LNCaP clone FGC (cell line): ENCODE measurements around the gene CASTOR2.

Experiments
- DNase-seq: peaks from one replicate; pipeline ENCODE4 v3.0.0-alpha.2; 2011; ENCODE audit warnings: low read depth
- H3K4me3 ChIP-seq: 2 replicates; pipeline ENCODE4 v1.5.1; 2011; ENCODE audit warnings: mild to moderate bottlenecking, low read depth, low read length, control low read depth
- TF ChIP-seq, protein P1 (sequence below): IDR thresholded peaks from 2 replicates; pipeline ENCODE4 v1.5.1; 2012; ENCODE audit warnings: mild to moderate bottlenecking; ENCODE audit not compliant: control insufficient read depth, insufficient read depth; ENCODE audit errors: extremely low read depth

Gene CASTOR2

GRCh38 chr7:75040512-75040911, 76.0 kb downstream of the CASTOR2 start:
- TF ChIP-seq, protein P1, sequence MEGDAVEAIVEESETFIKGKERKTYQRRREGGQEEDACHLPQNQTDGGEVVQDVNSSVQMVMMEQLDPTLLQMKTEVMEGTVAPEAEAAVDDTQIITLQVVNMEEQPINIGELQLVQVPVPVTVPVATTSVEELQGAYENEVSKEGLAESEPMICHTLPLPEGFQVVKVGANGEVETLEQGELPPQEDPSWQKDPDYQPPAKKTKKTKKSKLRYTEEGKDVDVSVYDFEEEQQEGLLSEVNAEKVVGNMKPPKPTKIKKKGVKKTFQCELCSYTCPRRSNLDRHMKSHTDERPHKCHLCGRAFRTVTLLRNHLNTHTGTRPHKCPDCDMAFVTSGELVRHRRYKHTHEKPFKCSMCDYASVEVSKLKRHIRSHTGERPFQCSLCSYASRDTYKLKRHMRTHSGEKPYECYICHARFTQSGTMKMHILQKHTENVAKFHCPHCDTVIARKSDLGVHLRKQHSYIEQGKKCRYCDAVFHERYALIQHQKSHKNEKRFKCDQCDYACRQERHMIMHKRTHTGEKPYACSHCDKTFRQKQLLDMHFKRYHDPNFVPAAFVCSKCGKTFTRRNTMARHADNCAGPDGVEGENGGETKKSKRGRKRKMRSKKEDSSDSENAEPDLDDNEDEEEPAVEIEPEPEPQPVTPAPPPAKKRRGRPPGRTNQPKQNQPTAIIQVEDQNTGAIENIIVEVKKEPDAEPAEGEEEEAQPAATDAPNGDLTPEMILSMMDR = no peak
- DNase-seq = no peak
- H3K4me3 ChIP-seq = no peak overlapping the region

- no peak overlapping the region for H3K4me3 ChIP-seq
- TF ChIP-seq, protein P1 = no peak
- no peak for DNase-seq
Measured at GRCh38 chr7:75042286-75042685, 77.8 kb downstream of the CASTOR2 start.

DNA sequence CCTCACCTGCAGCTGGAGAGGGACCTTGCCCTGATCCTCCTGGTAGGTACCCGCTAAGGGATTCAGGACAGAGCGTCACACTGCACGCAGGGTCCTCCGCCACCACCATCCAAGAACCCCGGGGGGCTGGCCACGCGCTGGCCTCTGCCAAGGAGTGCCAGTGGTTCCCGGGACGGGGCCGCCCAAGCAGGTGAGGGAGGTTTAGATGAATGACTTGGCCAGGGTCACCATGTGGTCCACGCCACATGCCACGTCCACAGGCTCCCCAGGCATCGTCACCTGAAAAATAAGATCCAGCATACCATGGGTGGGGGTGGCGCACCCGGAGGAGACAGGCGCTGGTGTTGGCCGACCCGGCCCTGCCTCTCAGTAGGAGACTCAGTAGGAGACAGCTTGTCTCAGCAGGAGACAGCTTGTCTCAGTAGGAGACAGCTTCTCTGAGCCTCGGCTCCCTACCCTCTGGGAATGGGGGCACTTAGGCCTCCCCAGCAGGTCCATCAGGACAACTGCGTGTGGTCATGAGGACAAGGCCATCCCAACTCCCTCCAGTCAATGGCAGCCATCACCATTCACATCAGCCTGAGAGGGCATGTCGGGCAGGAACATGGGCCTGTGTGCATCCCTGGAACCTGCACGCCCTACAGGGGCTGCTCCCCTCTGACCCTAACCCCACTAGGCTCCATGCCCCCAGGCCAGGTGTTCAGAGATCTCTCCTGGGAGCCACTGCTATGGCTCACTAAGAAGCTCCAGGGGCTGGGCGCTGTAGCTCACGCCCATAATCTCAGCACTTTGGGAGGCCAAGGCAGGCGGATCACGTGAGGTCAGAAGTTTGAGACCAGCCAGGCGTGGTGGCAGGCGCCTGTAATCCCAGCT, 78.6 kb downstream of the CASTOR2 start:
- DNase-seq = no peak
- H3K4me3 ChIP-seq = no peak overlapping the region
- TF ChIP-seq, protein P1 = no peak

DNA sequence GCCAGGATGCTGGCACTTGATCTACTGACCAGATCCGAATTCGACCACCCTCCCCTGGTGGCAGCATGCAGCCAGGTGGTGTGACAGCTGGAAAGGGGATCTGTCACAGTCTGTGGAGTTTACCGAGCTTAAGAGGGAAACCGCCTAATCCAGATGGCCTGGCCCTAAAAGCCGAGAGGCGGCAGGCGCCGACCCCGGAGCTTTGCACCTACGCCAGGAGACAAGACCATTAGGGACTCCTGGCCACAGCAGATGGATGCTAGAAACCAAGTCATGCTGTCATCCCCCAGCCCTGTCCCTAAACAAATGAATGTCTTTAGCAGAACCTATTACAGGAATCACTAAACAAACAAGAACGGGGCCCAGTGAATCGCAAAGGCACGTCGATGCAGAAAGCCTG, 81.4 kb downstream of the CASTOR2 start:
- H3K4me3 ChIP-seq = no peak overlapping the region
- no peak for DNase-seq

GRCh38 chr7:75048435-75049379, 84.2 kb downstream of the CASTOR2 start:
- DNase-seq = no peak
- H3K4me3 ChIP-seq = no peak overlapping the region
- TF ChIP-seq, protein P1 = no peak

More for the DNA sequence above, 81.4 kb downstream of the CASTOR2 start:
- TF ChIP-seq, protein P1 = no peak

GRCh38 chr7:75049817-75050216, 85.3 kb downstream of the CASTOR2 start:
- DNase-seq = no peak
- no peak overlapping the region for H3K4me3 ChIP-seq
- TF ChIP-seq, protein P1 = no peak
